SU-DHL-6 (cell line): ENCODE measurements around the gene C14orf132.

Experiments
- H2AFZ ChIP-seq: fragments of 200-600 bp; sonication (generic); 2 replicates; pipeline ENCODE4 v1.6.1; 2014; ENCODE audit warnings: low read depth, mild to moderate bottlenecking, moderate library complexity, mixed read lengths, antibody characterized with exemption, low read length; ENCODE audit not compliant: severe bottlenecking
- H3F3A ChIP-seq: fragments of 200-600 bp; shearing (Covaris generic); 2 replicates; pipeline ENCODE4 v1.6.0; 2016; ENCODE audit warnings: antibody characterized with exemption, mild to moderate bottlenecking; ENCODE audit not compliant: insufficient read depth
- H3K27ac ChIP-seq: fragments of 200-600 bp; sonication (generic); 2 replicates; pipeline ENCODE4 v1.5.1; 2016; ENCODE audit warnings: low read depth, mild to moderate bottlenecking, low read length, moderate library complexity, mixed read lengths
- H3K27me3 ChIP-seq: fragments of 200-600 bp; sonication (generic), shearing (Covaris generic); 2 replicates; pipeline ENCODE4 v1.6.0; 2014; ENCODE audit warnings: mild to moderate bottlenecking, low read length
- H3K36me3 ChIP-seq: fragments of 200-600 bp; sonication (generic); 2 replicates; pipeline ENCODE4 v1.6.1; 2014; ENCODE audit warnings: mild to moderate bottlenecking, low read length, mixed read lengths
- H3K4me2 ChIP-seq: fragments of 300-600, 200-600 bp; shearing (Covaris generic), sonication (generic); 2 replicates; pipeline ENCODE4 v1.6.0; 2014; ENCODE audit warnings: low read length, low read depth, mild to moderate bottlenecking; ENCODE audit not compliant: poor library complexity, severe bottlenecking
- H3K4me3 ChIP-seq: fragments of 200-600 bp; sonication (generic); 2 replicates; pipeline ENCODE4 v1.5.1; 2014; ENCODE audit warnings: antibody characterized with exemption, low read length, mild to moderate bottlenecking, mixed read lengths; ENCODE audit not compliant: insufficient read depth, poor library complexity, severe bottlenecking
- H3K79me2 ChIP-seq: fragments of 200-600 bp; sonication (generic); 2 replicates; pipeline ENCODE4 v1.6.1; 2014; ENCODE audit warnings: mild to moderate bottlenecking, low read length, moderate library complexity; ENCODE audit not compliant: insufficient read depth
- H3K9ac ChIP-seq: fragments of 200-600 bp; sonication (generic); 2 replicates; pipeline ENCODE4 v1.7.0; 2014; ENCODE audit warnings: mild to moderate bottlenecking, low read length
- H3K9me2 ChIP-seq: fragments of 200-600 bp; sonication (generic); replicated peaks from 2 replicates; pipeline ENCODE4 v1.6.1; 2014; ENCODE audit warnings: low read length; ENCODE audit not compliant: insufficient read depth
- H3K9me3 ChIP-seq: fragments of 200-600 bp; sonication (generic); 2 replicates; pipeline ENCODE4 v1.6.1; 2014; ENCODE audit warnings: low read length, mixed read lengths; ENCODE audit not compliant: insufficient read depth
- H4K20me1 ChIP-seq: fragments of 200-600 bp; sonication (generic); 2 replicates; pipeline ENCODE4 v1.6.1; 2014; ENCODE audit warnings: low read depth, mild to moderate bottlenecking, antibody characterized with exemption, low read length, moderate library complexity, mixed read lengths
- CTCF ChIP-seq: fragments of 200-600 bp; sonication (generic); IDR thresholded peaks from one replicate; pipeline ENCODE4 v1.5.1; 2017; ENCODE audit warnings: antibody characterized with exemption, mild to moderate bottlenecking, low read length, moderate library complexity; ENCODE audit not compliant: insufficient read depth, poor library complexity, severe bottlenecking
- EZH2phosphoT487 ChIP-seq: fragments of 200-600 bp; sonication (generic), shearing (Covaris generic); conservative IDR thresholded peaks from 2 replicates; pipeline ENCODE4 v1.6.1; 2018; ENCODE audit warnings: mild to moderate bottlenecking, antibody characterized with exemption, low read length, moderate library complexity, mixed read lengths

The C14orf132 gene

GRCh38 chr14:95998656-95999055, 40.5 kb upstream of the C14orf132 start:
- no peaks in the 10 kb centered on the region for H3K27me3 ChIP-seq
- no peak overlapping the region for H3K4me3 ChIP-seq
- no peaks in the 10 kb centered on the region for H3K36me3 ChIP-seq
- TF ChIP-seq EZH2phosphoT487 (no peak), CTCF (no peak)
- no peak overlapping the region for H3K9ac ChIP-seq
- H3K9me2 ChIP-seq, result no peaks in the 10 kb centered on the region
- no peaks in the 10 kb centered on the region for H3K79me2 ChIP-seq
- no peak overlapping the region for H2AFZ ChIP-seq
- no peaks in the 10 kb centered on the region for H3K9me3 ChIP-seq
- no peaks in the 10 kb centered on the region for H3F3A ChIP-seq
- no peak overlapping the region for H3K4me2 ChIP-seq
- H3K27ac ChIP-seq, result no peak overlapping the region
- no peaks in the 10 kb centered on the region for H4K20me1 ChIP-seq

- Histone ChIP-seq H3K4me3 (no peak overlapping the region), H3K9me3 (no peaks in the 10 kb centered on the region), H3K79me2 (no peaks in the 10 kb centered on the region), H3K27me3 (no peaks in the 10 kb centered on the region), H3K27ac (no peak overlapping the region), H4K20me1 (no peaks in the 10 kb centered on the region), H3K9ac (no peak overlapping the region), H3F3A (no peaks in the 10 kb centered on the region), H2AFZ (no peak overlapping the region), H3K9me2 (no peaks in the 10 kb centered on the region), H3K36me3 (no peaks in the 10 kb centered on the region), H3K4me2 (no peak overlapping the region)
- no peak for TF ChIP-seq CTCF
- TF ChIP-seq EZH2phosphoT487, result no peak
Measured at GRCh38 chr14:96001866-96002497, 37.2 kb upstream of the C14orf132 start.

GRCh38 chr14:96002498-96002884, 36.7 kb upstream of the C14orf132 start:
- Histone ChIP-seq H3K27ac (no peak overlapping the region), H3K79me2 (no peaks in the 10 kb centered on the region), H2AFZ (no peak overlapping the region), H3K9me2 (no peaks in the 10 kb centered on the region), H3F3A (no peaks in the 10 kb centered on the region), H3K9me3 (no peaks in the 10 kb centered on the region), H3K36me3 (no peaks in the 10 kb centered on the region), H4K20me1 (no peaks in the 10 kb centered on the region), H3K4me2 (no peak overlapping the region), H3K9ac (no peak overlapping the region), H3K4me3 (no peak overlapping the region), H3K27me3 (no peaks in the 10 kb centered on the region)
- no peak for TF ChIP-seq CTCF
- no peak for TF ChIP-seq EZH2phosphoT487
